DND-41 (cell line): ENCODE data around the gene FGF12.

Source experiments
- ATAC-seq: fragments of 200-7000 bp; cut with Tn5 transposase; 3 replicates; pipeline ENCODE4 v1.9.1; 2021; ENCODE audit warnings: low read depth; ENCODE audit not compliant: insufficient read depth
- DNase-seq: peaks from one replicate; pipeline ENCODE4 v3.0.0-alpha.2; 2020
- H2AFZ ChIP-seq: 2 replicates; pipeline ENCODE4 v1.6.0; 2012; ENCODE audit warnings: low read depth, low read length
- H3K27ac ChIP-seq: 2 replicates; pipeline ENCODE4 v1.5.1; 2012; ENCODE audit warnings: low read length, inconsistent platforms
- H3K27me3 ChIP-seq: fragments of 200-600 bp; sonication (generic); 2 replicates; pipeline ENCODE4 v1.6.0; 2012; ENCODE audit warnings: low read length, mild to moderate bottlenecking, inconsistent platforms; ENCODE audit not compliant: insufficient read depth, poor library complexity
- H3K36me3 ChIP-seq: 2 replicates; pipeline ENCODE4 v1.5.1; 2012; ENCODE audit warnings: low read length, inconsistent platforms; ENCODE audit not compliant: insufficient read depth
- H3K4me1 ChIP-seq: 2 replicates; pipeline ENCODE4 v1.5.1; 2012; ENCODE audit warnings: mild to moderate bottlenecking, low read length; ENCODE audit not compliant: insufficient read depth
- H3K4me2 ChIP-seq: 2 replicates; pipeline ENCODE4 v1.6.0; 2012; ENCODE audit warnings: mild to moderate bottlenecking, moderate library complexity, low read length, inconsistent platforms; ENCODE audit not compliant: insufficient read depth
- H3K4me3 ChIP-seq, 2 experiments: fragments of 200-600 bp in 1 of 2; shearing (Covaris generic) in 1 of 2; 2 replicates each; pipeline ENCODE4 v1.5.1; 2012 to 2016; ENCODE audit warnings: inconsistent platforms in 2 of 2, low read length in 2 of 2, mild to moderate bottlenecking in 2 of 2, low read depth in 1 of 2, moderate library complexity in 1 of 2
- H3K79me2 ChIP-seq: 2 replicates; pipeline ENCODE4 v1.6.0; 2012; ENCODE audit warnings: low read length, inconsistent platforms; ENCODE audit not compliant: insufficient read depth
- H3K9ac ChIP-seq: 2 replicates; pipeline ENCODE4 v1.6.0; 2012; ENCODE audit warnings: low read depth, mild to moderate bottlenecking, inconsistent platforms, low read length, moderate library complexity
- H3K9me3 ChIP-seq: 2 replicates; pipeline ENCODE4 v1.5.1; 2012; ENCODE audit warnings: low read length, moderate library complexity, mild to moderate bottlenecking, inconsistent platforms; ENCODE audit not compliant: insufficient read depth, severe bottlenecking
- H4K20me1 ChIP-seq: 2 replicates; pipeline ENCODE4 v1.6.0; 2012; ENCODE audit warnings: low read length; ENCODE audit not compliant: insufficient read depth
- EZH2 ChIP-seq: IDR thresholded peaks from 3 replicates; pipeline ENCODE4 v1.6.1; 2012; ENCODE audit warnings: borderline replicate concordance, low read depth, mild to moderate bottlenecking, moderate library complexity, low read length, inconsistent platforms; ENCODE audit not compliant: severe bottlenecking
- TF ChIP-seq, protein P1 (sequence below): IDR thresholded peaks from 2 replicates; pipeline ENCODE4 v1.5.1; 2012; ENCODE audit warnings: borderline replicate concordance, low read length, moderate library complexity, mild to moderate bottlenecking; ENCODE audit not compliant: poor library complexity, severe bottlenecking; ENCODE audit errors: extremely low read depth

FGF12 gene

DNA sequence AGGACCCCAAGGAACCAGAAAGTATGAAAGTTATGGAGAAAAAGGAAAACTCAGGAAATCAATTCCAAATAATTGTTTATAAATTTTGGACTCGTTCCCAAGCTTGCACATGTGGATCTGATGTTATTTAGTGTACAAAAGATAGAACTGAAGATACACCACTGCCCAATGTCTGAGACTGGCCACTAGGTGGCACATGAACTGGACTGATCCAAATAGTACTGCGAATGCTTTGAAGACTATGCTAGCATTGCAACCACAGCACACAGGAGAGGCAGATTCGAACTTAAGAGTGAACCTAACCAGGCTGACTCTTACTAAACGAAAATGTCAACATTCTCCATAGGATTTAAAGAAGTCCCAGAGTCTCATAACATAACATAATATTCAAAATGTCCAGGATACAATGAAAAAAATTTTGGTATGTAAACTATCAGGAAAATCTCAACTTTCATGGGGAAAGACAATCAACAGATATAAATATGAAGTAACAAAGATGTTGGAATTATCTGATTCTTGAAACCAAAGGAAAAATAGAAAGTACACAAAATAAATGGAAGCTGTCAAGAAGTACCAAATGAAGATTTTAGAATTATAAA lies 596.7 kb downstream of the FGF12 start:
- H3K36me3 ChIP-seq = no peaks in the 10 kb centered on the region
- H3K9me3 ChIP-seq = no peaks in the 10 kb centered on the region
- H3K9ac ChIP-seq = no peak overlapping the region
- no peak overlapping the region for H3K27ac ChIP-seq
- no peak overlapping the region for H3K4me3 ChIP-seq
- DNase-seq (peak; percentile 26), ATAC-seq (peak; percentile 68)
- H3K4me2 ChIP-seq = no peak overlapping the region
- no peaks in the 10 kb centered on the region for H4K20me1 ChIP-seq
- H3K27me3 ChIP-seq = no peaks in the 10 kb centered on the region
- H2AFZ ChIP-seq = no peak overlapping the region
- no peaks in the 10 kb centered on the region for H3K4me1 ChIP-seq
- TF ChIP-seq EZH2 = no peak
- TF ChIP-seq, protein P1, sequence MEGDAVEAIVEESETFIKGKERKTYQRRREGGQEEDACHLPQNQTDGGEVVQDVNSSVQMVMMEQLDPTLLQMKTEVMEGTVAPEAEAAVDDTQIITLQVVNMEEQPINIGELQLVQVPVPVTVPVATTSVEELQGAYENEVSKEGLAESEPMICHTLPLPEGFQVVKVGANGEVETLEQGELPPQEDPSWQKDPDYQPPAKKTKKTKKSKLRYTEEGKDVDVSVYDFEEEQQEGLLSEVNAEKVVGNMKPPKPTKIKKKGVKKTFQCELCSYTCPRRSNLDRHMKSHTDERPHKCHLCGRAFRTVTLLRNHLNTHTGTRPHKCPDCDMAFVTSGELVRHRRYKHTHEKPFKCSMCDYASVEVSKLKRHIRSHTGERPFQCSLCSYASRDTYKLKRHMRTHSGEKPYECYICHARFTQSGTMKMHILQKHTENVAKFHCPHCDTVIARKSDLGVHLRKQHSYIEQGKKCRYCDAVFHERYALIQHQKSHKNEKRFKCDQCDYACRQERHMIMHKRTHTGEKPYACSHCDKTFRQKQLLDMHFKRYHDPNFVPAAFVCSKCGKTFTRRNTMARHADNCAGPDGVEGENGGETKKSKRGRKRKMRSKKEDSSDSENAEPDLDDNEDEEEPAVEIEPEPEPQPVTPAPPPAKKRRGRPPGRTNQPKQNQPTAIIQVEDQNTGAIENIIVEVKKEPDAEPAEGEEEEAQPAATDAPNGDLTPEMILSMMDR = peak; percentile 63
- H3K79me2 ChIP-seq = no peaks in the 10 kb centered on the region

DNA sequence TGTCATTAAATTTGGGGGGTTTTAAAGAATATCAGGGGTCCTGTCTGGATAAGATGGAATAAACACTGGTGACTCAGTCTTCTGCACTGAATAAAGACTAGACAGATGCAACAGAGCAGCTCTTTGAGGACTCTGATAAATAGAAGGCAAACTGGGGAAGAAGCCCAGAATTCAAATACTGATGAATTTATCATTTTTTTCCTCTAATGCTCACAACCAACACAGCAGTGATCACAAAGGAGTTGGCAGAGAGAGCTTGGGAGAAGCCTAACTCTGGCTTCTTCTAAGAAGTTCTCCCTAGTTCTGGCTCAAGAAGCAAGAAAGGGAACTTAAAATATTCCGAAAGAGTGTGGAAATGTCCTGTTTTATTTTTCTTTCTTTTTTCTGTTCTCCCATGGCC lies 597.8 kb downstream of the FGF12 start:
- Histone ChIP-seq H3K4me1 (no peaks in the 10 kb centered on the region), H3K4me2 (no peak overlapping the region)
- no peak for DNase-seq

DNA sequence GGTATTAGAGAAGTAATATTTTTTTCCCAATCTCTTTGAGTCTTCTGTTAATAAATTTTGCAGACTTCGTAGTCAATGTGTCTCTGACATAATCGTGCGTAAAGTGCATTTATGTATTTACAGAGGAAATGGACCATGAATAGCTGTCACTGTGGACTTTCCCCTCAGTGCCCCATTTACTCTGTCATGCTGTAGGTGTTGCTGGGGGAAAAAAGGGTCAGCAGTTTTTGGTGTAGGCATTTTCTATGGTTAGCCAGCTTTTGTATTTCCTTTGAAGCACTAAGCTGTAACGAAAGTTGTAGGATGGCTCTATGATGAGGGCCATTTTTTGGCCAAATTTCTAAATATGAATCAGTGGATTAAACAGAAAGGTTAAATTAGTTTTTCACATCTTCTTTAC lies 598.4 kb downstream of the FGF12 start:
- DNase-seq (no peak), ATAC-seq (no peak)
- no peak overlapping the region for H3K27ac ChIP-seq
- no peaks in the 10 kb centered on the region for H3K4me1 ChIP-seq
- H4K20me1 ChIP-seq = no peaks in the 10 kb centered on the region
- no peaks in the 10 kb centered on the region for H3K9me3 ChIP-seq
- H2AFZ ChIP-seq = no peak overlapping the region
- H3K4me2 ChIP-seq = no peak overlapping the region
- no peaks in the 10 kb centered on the region for H3K27me3 ChIP-seq
- H3K79me2 ChIP-seq = no peaks in the 10 kb centered on the region
- TF ChIP-seq, protein P1 = no peak
- TF ChIP-seq EZH2 = no peak
- H3K36me3 ChIP-seq = no peaks in the 10 kb centered on the region
- H3K4me3 ChIP-seq = no peak overlapping the region
- no peak overlapping the region for H3K9ac ChIP-seq

More for the DNA sequence above, 597.8 kb downstream of the FGF12 start:
- no peak overlapping the region for H3K27ac ChIP-seq
- H3K27me3 ChIP-seq = no peaks in the 10 kb centered on the region
- no peak for ATAC-seq
- no peaks in the 10 kb centered on the region for H4K20me1 ChIP-seq
- no peaks in the 10 kb centered on the region for H3K36me3 ChIP-seq
- H3K9ac ChIP-seq = no peak overlapping the region
- no peak overlapping the region for H2AFZ ChIP-seq
- H3K4me3 ChIP-seq = no peak overlapping the region
- TF ChIP-seq EZH2 = no peak
- TF ChIP-seq, protein P1 = no peak
- no peaks in the 10 kb centered on the region for H3K9me3 ChIP-seq
- no peaks in the 10 kb centered on the region for H3K79me2 ChIP-seq
